HG02884 (cell line): Measurements from ENCODE around the gene SLC25A43.
"Not testable (repeated sequence)": the region's sequence is repeated elsewhere in the genome, so short reads cannot be mapped to it uniquely, and the experiment has no call there.

Experiments used
- ATAC-seq: cut with Tn5 transposase; IDR thresholded peaks from one replicate; pipeline ENCODE4 v1.9.1; 2021; ENCODE audit warnings: mild to moderate bottlenecking, moderate library complexity; ENCODE audit not compliant: unreplicated experiment

Gene SLC25A43

DNA sequence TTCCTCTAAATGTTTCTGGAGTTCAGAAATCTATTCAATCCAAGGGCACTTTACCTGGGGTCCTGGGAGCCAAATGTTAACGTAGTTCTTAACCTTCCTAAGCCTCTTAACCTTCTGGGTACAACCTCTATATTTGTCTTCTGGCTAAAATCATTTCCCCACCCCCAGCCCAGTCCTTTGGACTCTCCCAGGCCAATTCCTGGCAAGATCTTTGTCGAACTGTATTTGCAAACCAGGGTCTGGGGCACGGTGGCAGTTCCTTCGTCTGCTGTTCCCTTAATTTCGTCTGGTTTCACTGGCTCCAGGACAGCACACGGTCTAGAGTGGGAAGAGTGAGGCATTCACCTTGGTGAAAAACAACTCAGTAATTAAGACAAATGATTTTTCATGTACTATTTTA, 68.3 kb downstream of the SLC25A43 start:
- no peak for ATAC-seq

DNA sequence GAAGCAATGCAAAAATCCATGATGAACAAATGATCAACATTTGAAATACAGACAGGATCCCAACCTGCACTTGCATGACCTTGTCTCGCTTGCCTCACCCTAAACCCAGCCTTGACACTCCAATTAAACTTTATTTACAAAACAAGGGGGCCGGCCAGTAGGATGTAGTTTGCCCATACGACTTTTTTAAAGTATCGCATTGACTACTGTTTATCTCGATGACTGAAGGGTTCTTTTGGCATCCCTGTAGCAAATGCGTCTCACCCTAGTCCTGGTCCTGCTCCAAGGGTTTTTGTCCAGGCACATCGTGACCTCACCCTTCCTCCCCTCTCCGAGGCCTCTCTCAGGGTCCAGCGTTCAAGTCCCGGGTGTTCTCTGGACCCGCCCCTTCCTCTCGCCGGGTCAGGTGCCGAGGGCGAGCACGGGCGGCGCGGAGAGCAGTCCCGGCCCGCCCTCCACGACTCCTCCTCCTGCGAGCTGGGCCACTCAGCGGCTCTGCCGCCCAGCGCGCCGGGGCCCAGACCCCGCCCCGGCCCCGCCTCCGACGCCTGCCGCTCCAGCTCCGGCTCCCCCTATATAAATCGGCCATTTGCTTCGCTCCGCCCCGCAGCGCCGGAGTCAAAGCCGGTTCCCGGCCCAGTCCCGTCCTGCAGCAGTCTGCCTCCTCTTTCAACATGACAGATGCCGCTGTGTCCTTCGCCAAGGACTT, 68.9 kb downstream of the SLC25A43 start, which contains the start of gene SLC25A5:
SLC25A5 (plus strand) TSS at position 603 of the 709 bp plus-strand sequence; CDS start at position 675, 72 bp downstream.
- ATAC-seq = peak; percentile 82

GRCh38 chrX:119468551-119469312, 69.6 kb downstream of the SLC25A43 start:
- ATAC-seq = peak; percentile 61

DNA sequence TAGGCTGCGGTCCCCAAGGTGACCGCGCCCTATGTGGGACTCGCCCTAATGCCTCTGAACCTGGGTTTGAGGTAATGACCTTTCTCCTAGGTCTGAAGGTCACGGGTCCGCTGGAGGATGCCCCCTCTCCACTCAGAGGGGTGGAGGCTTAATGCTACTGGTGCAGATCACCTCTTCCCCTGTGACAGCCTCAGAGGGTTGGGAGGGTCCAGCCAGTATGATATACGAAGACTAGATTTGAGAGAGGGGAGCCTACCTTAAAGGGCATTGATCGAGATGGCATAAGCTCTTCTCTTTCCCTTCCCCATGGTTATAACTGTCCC, 70.1 kb downstream of the SLC25A43 start:
- ATAC-seq = no peak

DNA sequence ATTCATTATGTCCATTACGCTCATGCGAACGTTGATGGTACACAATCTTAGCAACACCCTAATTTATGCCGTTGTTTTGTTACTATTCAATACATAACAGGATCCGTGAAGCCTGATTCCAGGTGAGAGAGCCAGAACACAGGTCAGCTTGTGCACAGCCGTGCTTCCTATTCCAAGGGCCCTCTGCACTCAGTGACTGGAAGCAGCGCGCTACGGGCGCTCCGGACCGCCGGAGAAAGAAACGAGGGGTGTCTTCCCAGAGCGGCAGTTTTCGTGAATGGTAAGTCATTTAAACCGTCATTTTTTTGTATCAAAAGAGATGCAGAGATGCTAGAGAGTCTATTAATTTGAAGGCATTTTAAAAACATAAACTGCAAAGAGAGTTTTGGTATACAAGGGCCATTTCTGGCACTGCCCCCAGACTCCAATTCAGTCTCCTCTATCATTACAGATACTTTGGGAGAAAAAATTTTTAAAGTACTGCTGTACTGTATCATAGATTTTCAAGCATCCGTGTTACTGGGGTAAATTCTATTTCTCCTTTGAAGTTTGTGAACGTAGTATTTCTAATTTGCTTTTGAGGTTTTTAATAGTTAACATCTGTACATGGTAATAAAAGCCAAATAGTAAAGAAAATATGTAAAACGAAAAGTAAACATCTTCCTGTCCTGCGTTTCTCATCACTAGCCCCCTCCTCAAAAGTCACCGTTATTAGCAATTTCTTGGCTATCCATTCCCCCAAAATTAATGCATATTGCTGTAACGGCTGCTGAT, 75.7 kb downstream of the SLC25A43 start:
- ATAC-seq = no peak

GRCh38 chrX:119475389-119476101, 76.4 kb downstream of the SLC25A43 start:
- no peak for ATAC-seq

DNA sequence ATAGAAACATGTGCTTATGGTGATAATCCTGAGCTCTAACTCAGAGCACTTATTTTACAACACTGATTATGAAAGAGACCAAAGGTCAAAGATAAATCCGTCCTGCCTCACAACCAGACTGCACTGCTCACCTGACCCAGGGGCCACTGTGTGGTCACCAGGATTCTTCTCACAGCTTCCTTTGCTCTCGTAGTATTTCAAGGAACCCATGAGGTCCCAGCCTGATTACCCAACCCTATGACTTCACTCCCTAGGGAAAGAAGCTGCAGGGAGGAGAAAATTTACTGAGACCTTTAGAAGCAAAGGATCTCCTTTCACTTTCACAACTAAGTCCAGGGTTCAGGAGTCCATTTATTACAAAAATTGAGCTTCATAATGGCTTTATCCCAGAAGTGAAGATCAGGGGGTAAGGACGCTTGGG, 78.7 kb downstream of the SLC25A43 start:
- ATAC-seq = no peak

DNA sequence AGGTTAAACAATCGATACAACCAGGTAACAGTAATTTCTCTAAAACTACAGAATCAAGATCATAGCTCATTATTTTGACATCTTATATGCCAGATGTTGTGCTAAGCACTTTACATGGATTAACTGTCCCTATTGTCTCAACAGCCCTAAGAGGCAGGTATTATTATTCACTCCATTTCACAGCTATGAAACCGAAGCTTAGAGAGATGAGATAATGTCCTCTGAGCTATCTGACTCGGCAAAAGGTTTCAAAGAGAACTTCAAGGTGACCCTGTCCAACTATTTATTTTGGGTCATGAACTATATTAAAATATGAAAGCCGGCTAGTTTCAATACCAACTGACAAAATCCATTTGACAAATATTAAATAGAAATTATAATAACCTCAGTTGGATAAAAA, 79.4 kb downstream of the SLC25A43 start:
- no peak for ATAC-seq

- no peak for ATAC-seq
Measured at GRCh38 chrX:119479845-119480244, 80.7 kb downstream of the SLC25A43 start.

- ATAC-seq = no peak
Measured at GRCh38 chrX:119481323-119481801, 82.2 kb downstream of the SLC25A43 start.

DNA sequence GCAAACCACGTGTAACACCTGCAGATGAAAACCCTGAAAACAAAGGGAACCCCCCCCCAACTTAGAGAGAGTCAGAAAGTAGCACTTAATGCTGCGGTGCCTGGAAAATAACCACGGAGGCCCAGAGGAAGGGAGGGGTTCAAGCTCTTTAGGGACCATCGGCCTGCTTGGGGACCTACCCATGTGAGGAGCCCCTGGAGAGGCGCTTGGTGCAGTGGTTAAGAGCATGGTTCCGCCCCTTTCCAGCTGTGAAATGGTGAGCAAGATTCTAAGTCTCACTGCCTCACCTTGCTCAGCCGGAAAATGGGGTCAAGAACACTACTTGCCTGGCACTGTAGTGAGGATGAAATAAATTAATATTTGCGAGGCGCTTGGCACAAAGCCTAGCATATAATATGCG, 82.9 kb downstream of the SLC25A43 start:
- ATAC-seq = no peak

DNA sequence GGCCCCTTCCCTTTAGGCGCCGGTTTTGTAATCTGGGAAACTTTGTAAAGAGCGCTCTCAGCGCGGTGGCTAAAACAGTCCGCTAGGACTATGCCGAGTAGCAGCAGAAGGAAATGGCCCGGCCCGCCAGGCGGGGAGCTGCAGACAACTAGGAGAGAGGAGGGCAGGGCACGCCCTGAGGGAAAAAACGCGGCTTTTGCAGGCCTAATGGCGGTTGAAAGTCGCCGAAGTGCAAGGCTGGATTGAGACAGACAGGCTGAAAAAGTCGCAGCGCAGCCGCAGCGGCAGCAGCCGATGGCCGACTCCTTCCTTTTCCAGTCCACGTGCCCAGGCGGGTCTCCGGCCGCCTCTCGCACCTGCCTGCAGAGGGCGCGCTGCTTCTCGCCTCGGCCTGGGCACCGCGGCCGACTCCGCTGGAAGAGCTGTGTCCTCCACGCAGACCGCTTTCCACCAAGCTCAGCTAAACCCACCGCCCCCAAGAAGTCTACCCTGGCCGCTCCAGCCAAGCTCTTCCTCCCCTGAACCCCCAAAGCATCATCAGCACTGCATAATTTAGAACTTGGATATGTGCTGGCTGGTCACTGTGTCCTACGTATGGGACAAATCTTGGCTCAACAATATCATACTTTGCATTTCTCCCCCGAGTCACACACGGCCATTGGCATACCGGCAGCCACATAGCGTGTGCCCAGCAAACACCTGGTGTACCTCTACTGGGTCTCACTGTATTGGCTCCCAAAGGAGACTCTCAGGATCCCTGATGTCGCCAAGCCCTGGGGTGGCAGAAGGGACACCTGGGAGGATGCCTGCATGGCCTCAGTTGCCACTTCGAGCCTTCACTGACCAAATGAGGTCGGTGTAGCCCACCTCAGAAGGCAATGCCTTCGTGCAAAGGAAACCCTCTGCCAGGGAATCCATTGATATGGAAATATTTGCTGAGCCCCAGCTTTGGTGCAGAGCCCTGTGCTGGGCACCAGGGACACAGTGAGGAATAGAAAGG, 83.6 kb downstream of the SLC25A43 start:
- peak; percentile 73 for ATAC-seq

- no peak for ATAC-seq
Measured at GRCh38 chrX:119486745-119487144, 87.6 kb downstream of the SLC25A43 start.

DNA sequence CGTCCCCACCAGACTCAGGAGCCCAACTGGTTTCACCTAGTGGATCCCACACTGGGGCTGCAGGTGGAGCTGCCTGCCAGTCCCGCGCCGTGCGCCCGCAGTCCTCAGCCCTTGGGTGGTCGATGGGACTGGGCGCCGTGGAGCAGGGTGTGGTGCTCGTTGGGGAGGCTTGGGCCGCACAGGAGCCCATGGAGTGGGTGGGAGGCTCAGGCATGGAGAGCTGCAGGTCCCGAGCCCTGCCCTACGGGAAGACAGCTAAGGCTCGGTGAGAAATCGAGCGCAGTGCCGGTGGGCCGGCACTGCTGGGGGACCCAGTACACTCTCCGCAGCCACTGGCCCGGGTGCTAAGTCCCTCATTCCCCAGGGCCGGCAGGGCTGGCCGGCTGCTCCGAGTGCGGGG, 88.6 kb downstream of the SLC25A43 start:
- not testable (repeated sequence) for ATAC-seq

GRCh38 chrX:119488749-119489148, 89.6 kb downstream of the SLC25A43 start:
- no peak for ATAC-seq

DNA sequence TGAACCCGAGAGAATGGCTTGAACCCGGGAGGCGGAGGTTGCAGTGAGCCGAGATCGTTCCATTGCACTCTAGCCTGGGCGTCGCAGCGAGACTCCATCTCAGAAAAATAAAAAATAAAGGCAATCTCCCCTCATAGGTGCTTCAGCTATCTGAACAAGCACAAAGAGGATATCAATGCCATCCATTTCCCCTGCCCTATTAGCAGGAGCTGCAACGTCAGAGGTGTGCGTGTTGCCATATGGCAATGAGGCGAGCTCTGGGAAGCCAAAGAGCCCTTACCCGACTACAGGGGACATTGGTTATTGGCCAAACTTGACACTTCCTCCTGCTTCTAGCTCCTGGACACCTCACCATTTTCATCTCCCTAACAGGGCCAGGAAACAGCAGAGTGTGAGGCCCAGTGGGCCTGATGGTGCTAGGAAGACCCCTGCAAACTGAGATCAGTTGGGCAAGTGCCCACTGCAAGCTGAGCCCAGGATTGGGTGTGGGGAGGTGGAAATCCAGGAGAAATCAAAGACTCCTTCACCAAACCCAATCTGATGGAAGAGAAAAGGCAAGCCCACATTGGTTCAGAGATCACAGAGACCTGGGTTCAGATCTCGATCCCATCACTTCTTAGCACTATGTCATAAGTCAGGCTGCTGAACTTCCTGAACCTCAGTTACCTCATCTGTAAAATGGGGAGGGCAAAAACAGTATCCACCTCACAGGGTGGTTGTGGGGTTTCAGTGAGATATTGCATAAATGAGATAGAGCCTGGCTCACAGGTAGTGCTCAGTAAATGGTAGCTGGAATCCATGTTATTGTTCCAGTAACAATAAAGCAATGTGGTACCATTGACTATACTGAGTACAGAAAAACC, 90.3 kb downstream of the SLC25A43 start:
- no peak for ATAC-seq

GRCh38 chrX:119492463-119492862, 93.3 kb downstream of the SLC25A43 start:
- no peak for ATAC-seq

GRCh38 chrX:119493851-119494495, 94.8 kb downstream of the SLC25A43 start:
- not testable (repeated sequence) for ATAC-seq
